Retinal pigment epithelial cell (primary cell): ENCODE data around the gene ARL8A.

ENCODE experiments used
- DNase-seq: peaks from one replicate; pipeline ENCODE4 v3.0.0-alpha.2; 2010; ENCODE audit warnings: low read depth
- H3K4me3 ChIP-seq: 2 replicates; pipeline ENCODE4 v1.5.1; 2011; ENCODE audit warnings: mild to moderate bottlenecking, low read length, control low read depth, moderate library complexity
- TF ChIP-seq, protein P1 (sequence below): conservative IDR thresholded peaks from 2 replicates; pipeline ENCODE4 v1.5.1; 2011; ENCODE audit warnings: low read depth, low read length, control low read depth, inconsistent platforms

ARL8A gene

DNA sequence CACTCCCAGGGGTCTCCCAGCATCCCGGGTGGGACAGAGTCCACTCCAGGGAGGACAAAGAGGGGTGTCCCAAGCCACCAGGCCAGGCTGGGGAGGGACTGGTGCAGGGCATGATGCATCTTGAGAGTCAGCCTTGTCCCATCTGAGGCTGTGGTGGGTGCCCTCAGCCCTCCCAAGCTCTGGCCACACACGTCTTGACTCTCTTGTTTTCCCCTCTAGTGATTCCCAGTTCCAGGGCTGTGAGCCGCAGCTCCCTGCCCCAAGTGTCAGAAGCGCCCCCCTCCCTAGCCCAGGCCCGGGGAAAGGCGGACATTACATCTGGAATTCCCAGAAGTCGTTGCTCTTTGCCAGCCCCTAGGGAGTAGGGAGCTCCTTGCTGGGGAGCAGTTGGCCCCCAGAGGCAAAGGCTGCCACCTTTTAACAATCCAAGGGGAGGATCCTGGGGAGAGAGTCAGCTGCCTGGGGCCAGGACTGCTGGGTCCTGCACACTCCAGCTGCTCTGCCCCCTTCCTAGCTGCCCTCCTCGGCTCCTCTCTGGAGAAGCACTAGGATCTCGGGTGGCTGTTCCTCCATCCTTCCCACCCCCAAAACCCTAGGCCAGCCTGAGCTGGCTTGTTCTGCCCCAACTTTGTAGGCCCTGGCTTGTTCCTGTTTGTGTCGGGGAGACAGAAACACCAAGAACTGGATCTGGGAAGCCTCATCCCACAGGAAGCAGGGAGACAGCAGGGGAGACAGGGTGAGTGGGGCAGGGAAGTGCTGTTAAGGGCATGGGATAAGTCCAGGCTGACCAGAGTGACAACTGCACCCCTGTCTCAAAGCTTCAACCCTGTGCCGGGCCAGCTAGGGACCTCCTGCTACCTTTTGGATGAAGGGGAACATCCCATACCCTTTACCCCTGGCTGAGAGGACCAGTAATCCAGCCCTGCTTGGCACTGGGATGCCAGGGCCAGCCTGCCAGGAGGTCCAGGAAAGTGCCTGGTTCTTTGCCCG, 19.0 kb upstream of the ARL8A start:
- TF ChIP-seq, protein P1, sequence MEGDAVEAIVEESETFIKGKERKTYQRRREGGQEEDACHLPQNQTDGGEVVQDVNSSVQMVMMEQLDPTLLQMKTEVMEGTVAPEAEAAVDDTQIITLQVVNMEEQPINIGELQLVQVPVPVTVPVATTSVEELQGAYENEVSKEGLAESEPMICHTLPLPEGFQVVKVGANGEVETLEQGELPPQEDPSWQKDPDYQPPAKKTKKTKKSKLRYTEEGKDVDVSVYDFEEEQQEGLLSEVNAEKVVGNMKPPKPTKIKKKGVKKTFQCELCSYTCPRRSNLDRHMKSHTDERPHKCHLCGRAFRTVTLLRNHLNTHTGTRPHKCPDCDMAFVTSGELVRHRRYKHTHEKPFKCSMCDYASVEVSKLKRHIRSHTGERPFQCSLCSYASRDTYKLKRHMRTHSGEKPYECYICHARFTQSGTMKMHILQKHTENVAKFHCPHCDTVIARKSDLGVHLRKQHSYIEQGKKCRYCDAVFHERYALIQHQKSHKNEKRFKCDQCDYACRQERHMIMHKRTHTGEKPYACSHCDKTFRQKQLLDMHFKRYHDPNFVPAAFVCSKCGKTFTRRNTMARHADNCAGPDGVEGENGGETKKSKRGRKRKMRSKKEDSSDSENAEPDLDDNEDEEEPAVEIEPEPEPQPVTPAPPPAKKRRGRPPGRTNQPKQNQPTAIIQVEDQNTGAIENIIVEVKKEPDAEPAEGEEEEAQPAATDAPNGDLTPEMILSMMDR: no peak
- H3K4me3 ChIP-seq: no peak overlapping the region
- DNase-seq: no peak

DNA sequence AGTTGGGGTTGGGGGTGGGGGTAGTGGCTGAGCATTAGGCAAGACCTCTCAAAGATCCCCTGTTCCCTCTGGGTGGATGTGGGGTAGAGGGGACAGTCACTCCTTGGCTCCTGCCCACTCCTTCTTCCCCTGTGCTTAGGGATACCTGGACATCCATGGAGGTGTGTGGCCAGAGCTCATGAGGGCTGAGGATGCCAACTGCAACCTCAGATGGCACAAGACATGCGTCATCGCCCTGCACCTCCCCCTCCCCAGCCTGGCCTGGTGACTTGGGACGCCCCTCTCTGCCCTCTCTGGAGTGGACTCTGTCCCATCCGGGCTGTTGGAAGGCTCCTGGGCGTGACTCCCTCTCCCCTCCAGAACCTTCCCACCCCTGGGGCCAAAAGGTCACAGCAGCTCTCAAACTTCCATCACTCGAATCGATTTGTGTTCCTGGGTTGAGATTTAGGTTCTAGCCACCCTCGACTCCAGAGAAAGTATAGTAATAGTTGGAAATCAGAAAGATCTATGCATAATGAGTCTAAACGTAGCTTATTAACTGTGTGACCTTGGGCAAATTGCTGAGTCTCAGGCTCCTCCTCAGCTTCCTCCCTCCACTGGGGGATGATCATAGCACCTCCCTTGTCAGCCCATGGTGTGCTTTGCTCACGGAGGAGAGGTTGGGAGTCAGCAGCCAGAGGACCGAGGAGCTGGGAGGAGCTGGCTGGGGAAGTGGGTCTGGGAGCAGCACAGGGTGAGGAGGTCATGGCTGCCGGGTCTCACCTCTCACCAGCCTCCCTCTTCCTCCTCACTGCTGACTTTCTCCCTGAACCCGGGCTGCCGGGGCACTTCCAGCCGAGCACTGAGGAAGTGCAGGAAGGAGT, 18.1 kb upstream of the ARL8A start:
- no peak overlapping the region for H3K4me3 ChIP-seq
- TF ChIP-seq, protein P1: no peak
- DNase-seq: no peak

DNA sequence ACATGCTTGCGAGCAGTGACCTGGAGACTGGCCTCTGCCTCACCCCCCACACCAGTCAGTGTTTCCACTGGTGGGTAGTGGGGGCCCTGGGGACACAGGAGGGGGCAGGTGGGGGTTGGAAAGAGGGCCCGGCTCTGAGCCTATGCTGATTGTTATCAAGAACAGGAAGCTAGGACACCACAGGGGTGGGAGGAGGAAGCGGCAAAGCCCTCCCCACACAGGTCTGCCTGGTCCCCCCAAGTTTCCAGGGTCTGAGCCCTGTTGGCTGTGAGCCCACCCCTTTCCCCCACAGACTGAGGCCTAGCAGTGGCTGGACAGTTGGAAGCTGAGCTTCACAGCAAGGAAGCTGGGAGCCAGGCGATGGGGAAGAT, 17.5 kb upstream of the ARL8A start:
- H3K4me3 ChIP-seq: no peak overlapping the region
- TF ChIP-seq, protein P1: no peak
- DNase-seq: no peak

DNA sequence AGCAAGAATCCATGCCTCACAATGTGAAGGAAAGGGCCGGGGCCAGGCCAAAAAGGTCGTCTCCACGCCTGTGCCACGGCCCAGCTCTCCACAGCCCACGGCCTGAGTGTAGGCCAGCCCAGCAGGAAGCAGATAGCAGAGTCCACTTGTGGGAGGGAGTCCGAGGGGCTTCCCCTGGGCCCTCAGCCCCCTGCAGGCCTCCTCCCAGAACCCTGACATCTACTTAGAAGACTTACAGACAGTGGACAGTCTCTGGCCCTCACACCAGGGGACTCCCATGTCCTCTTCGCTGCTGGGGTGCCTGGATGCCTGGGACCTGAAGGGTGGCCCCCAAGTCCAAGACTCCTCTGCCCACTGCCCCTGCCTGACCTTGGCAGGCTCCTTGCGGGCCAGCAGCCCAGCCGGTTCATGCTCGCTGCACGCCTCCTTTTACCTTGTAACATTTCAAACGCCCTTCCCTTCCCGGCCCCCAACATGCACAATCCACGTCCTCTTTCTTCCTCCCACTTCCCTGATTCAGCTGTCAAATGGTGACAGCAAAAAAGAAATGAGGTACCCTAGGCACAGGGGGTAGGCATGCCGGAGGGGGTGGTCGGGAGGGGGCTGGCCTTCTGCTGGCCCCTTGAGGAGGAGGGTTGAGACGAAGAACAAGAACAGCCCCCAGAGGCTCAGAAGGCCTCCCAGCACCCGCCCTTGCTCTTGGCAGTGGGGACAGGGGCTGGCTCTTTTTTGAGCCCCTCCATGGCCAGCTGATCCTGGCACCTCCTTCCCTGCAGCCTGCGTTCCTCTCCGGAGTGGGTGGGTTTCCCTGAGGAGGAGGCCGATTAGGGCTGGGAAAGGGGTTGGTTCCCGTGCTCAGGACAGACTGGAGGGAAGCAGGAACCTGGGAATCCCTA, 16.9 kb upstream of the ARL8A start:
- no peak overlapping the region for H3K4me3 ChIP-seq
- no peak for DNase-seq
- TF ChIP-seq, protein P1: no peak

DNA sequence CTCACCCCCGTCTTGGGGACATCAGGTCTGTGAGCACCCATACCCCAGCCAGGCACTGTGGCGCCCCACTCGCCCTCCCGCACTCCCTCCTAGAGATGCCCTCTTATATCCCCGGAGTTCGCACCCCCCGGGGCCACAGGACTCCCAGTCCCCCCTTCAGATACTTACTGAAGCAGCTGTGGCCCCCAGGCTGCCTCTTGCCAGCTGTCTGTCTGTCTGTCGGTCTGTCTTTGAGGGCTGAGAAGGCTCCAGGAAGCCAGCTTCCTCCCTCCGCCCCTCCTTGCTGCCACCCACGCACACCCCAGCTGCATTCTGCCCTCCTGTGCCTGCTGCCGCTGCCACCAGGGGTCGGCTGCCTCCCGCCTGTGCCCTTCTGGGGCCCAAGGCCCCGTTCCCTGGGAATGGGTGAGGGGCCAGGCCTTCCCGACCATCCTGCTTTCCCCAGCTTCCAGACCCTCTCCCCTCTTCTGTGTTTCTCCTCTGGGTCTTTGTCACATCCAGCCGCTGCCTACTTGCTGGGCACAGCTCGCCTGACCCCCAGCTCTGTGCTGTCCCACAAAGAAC, 15.9 kb upstream of the ARL8A start, which contains the start of gene PTPN7:
TSS of gene PTPN7 (minus strand) at position 226 of the 564 bp plus-strand sequence. CDS start 1,200 bp downstream, outside the sequence.
- TF ChIP-seq, protein P1: no peak
- H3K4me3 ChIP-seq: no peak within 1 kb of the TSS
- DNase-seq: no peak

DNA sequence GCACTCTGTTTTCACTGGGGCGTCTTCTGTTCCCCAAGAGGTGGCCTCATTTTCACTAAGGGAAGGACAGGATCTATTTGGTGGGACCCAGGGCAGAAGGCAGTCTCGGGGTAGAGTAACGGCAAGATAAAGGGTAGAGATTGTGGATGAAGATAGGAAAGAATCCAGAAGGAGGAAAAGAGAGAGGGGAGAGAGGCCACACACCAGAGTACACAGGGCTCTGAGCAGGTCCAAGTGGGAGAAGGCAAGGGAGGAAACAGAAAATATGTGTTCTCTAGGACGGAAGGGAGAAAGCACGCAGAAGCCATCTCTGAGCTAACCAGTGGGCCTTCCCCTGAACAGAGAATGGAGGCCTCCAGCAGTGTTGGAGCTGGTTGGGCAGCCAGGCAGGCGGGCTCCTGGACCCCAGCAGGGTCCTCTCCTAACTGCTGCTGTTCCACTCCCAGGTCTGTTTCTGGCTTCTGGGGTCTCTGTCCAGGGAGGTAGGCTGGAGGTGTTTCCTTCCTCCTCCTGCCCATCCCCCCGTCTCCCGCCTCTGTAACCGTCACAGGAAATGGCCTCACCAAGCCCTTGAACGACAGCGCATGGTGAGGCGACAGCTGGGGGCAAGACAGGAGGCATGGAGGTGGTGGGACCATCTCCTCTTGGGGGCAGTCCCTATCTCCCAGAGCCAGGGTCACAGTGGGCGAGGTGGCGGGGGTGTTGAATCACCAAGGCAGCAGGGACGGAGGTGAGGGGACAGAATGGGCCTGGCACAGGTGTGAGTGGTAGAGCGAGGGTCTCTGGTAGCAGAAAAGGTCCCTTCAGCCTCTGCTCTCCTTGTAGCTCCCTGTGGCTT, 15.2 kb upstream of the ARL8A start:
- H3K4me3 ChIP-seq: no peak overlapping the region
- no peak for DNase-seq
- TF ChIP-seq, protein P1: no peak
